Upper lobe of right lung (tissue), 1 donor: ENCODE measurements around the gene MTHFS. TPM values are rescaled to one million over a fixed set of nuclear protein-coding genes. Genes with fewer than 3 reads are reported as not detected.

Source experiments
- ATAC-seq: fragments of 200-7000 bp; cut with Tn5 transposase; one replicate; pipeline ENCODE4 v1.9.1; 2020; ENCODE audit warnings: mild to moderate bottlenecking, moderate library complexity
- DNase-seq: peaks from one replicate; pipeline ENCODE4 v3.0.0-alpha.2; 2020
- H3K27ac ChIP-seq: fragments of 200-600 bp; one replicate; pipeline ENCODE4 v1.8.0; 2022
- H3K27me3 ChIP-seq: fragments of 200-600 bp; one replicate; pipeline ENCODE4 v1.8.0; 2022; ENCODE audit warnings: mild to moderate bottlenecking
- H3K36me3 ChIP-seq: fragments of 200-600 bp; one replicate; pipeline ENCODE4 v1.8.0; 2022
- H3K4me1 ChIP-seq: fragments of 200-600 bp; one replicate; pipeline ENCODE4 v1.8.0; 2022
- H3K4me3 ChIP-seq: fragments of 200-600 bp; one replicate; pipeline ENCODE4 v1.8.0; 2022; ENCODE audit warnings: mild to moderate bottlenecking
- H3K9me3 ChIP-seq: fragments of 200-600 bp; one replicate; pipeline ENCODE4 v1.8.0; 2022
- CTCF ChIP-seq: fragments of 200-600 bp; IDR thresholded peaks from one replicate; pipeline ENCODE4 v1.8.0; 2022; ENCODE audit warnings: antibody characterized with exemption
- intact Hi-C: fragments of 100-400 bp; cut with DNase I; formaldehyde crosslinking; loops from one replicate; pipeline ENCODE4 v1.11.0; 2022
- total RNA-seq: library from RNA; stranded (reverse); fragmentation: NEBNext Ultra II Directional; extraction: Animal tissue kit (Norgen Biotek cat#: 25700); gene quantifications from one replicate; pipeline ENCODE4 v1.2.1, GENCODE V29; 2021
- donor health status: DM: no; HTN: yes; CAD: no; lungs with severe emphysema.

MTHFS gene
- total RNA-seq, 1 donor from 2014 or later: 40.4 TPM

DNA sequence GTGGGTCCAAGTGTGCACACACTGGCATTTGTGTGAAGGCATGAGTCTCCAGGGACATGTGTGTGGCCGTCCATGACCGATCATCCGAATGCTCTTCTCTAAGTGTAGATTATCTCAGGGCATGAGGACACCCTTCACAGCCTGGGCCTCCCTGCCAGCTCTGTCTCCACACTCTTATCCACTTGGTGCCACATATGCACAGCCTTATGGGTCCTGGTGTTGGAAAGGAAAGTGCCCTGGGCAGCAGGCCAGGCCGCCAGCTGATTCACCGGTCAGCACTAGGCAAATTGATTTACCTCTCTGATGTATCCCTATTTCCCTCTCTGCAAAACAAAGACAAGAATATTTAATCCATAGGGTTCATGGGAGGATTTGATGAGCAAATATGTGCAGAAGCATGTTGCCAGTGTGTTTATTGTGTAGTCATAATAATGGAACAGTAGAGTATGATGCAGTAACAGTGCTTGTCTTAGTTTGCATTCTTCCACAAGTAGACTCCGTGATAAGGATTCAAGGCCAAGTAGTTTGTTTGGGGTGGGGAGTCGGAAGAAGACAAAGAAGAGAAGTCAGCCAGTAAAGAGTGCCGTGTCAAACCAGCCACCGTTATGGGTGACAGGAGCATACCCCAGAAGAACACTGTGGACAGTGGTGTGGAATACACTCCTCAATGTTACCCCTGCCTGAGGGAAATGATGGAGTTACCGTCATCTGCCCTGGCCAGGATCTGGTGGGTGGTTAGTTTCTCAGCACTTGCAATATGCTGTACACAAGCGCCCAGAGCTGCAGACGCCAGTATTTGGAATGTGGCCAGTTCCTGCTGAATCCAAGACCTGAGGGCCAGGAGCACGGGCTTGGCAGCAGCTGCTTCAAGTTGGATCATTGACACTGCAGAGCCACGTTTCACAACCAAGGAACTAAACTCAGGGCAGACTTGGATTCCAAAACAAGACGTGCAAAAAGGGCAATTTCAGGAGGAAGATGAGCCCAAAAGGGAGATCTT lies 85.1 kb downstream of the MTHFS start:
- no peak overlapping the region for H3K27ac ChIP-seq
- peaks cover 11% of the 10 kb centered on the region for H3K4me1 ChIP-seq
- ATAC-seq (peak; percentile 72), DNase-seq (peak; percentile 77)
- no peaks in the 10 kb centered on the region for H3K9me3 ChIP-seq
- intact Hi-C loops: no loop called here
- no peaks in the 10 kb centered on the region for H3K27me3 ChIP-seq
- no peak for TF ChIP-seq CTCF
- no peak overlapping the region for H3K4me3 ChIP-seq
- H3K36me3 ChIP-seq: no peaks in the 10 kb centered on the region

GRCh38 chr15:79804838-79805237 lies 92.0 kb downstream of the MTHFS start:
- no peak for TF ChIP-seq CTCF
- Histone ChIP-seq H3K27me3 (no peaks in the 10 kb centered on the region), H3K36me3 (no peaks in the 10 kb centered on the region), H3K27ac (no peak overlapping the region), H3K9me3 (no peaks in the 10 kb centered on the region), H3K4me1 (no peaks in the 10 kb centered on the region), H3K4me3 (no peak overlapping the region)
- DNase-seq (no peak), ATAC-seq (no peak)
- intact Hi-C loops: no loop called here

DNA sequence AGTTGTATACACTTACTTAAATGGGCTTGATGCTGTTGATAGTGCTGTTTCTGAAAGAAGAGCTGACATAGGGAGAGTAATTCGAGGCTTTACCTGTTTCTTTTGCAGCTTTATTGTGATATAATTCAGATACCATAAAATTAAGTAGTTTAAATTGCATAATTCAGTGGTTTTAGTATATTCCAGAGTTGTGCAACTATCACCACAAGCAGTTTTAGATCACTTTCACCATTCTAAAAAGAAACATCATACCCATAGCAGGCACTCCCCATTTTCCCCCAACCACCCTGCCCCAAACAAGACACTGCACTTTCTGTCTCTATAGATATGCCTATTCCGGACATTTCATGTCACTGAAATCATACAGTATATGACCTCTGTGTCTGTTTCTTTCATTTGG lies 98.5 kb downstream of the MTHFS start:
- Histone ChIP-seq H3K4me3 (no peak overlapping the region), H3K9me3 (no peaks in the 10 kb centered on the region), H3K36me3 (no peaks in the 10 kb centered on the region), H3K4me1 (no peaks in the 10 kb centered on the region), H3K27ac (no peak overlapping the region), H3K27me3 (no peaks in the 10 kb centered on the region)
- intact Hi-C loops: no loop called here
- ATAC-seq (no peak), DNase-seq (no peak)
- TF ChIP-seq CTCF: no peak

Other genes with a start within 250 kb of the MTHFS start
- 91.1 TPM for gene BCL2A1, start 74.2 kb upstream of the MTHFS start, total RNA-seq
- 79.5 TPM for gene ZFAND6, start 162.7 kb upstream of the MTHFS start, total RNA-seq